ENCODE measurements around the gene FAT1.

GRCh38 chr4:186642998-186643397, 80.7 kb downstream of the FAT1 start:
- no peak for TF ChIP-seq TAF1 (IDR thresholded peaks at IDR 0.05; ENCODE audit: borderline replicate concordance, low read depth, low read length)
- no peak for TF ChIP-seq POLR2AphosphoS5 (IDR thresholded peaks at IDR 0.05; ENCODE audit: low read depth, low read length)
- TF ChIP-seq POLR2A (IDR thresholded peaks at IDR 0.05; ENCODE audit: low read depth, low read length): no peak
